ENCODE data around the gene TSPAN17.
"Not testable (repeated sequence)": the region's sequence is repeated elsewhere in the genome, so short reads cannot be mapped to it uniquely, and the experiment has no call there.

Gene TSPAN17

GRCh38 chr5:176647030-176647842, at the start of gene TSPAN17:
TSPAN17 (plus strand) TSS chr5:176647484; CDS start chr5:176647616, 132 bp downstream.
- DNase-seq (ENCODE audit: low read depth, low spot score) = peak; percentile 99

DNA sequence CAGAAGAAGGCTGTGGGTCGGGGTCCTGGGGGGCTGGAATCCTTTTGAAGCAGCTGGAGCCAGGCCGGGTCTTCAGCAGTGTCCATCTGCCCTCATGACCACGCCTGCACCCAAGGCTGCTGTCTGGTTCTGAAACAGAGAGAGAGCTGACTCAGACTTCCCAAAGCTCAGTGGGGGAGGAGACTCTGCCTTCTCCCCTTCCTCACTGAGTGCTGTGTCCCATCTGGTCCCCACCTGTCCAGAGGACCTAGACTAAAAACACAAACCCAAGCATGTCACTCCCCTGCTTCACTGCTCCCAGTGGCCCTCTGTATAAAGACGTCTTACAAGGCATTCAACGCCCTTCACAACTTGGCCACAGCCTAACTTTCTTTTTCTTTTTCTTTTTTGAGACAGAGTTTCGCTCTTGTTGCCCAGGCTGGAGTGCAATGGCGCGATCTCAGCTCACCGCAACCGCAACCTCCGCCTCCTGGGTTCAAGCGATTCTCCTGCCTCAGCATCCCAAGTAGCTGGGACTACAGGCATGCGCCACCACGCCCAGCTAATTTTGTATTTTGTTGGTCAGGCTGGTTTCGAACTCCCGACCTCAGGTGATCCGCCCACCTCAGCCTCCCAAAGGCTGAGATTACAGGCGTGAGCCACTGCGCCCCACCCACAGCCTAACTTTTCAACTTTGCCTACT, 47.4 kb upstream of the TSPAN17 start:
- DNase-seq (ENCODE audit: low read depth, low spot score) = not testable (repeated sequence)

- no peak for DNase-seq (ENCODE audit: low read depth, low spot score)
Observed at GRCh38 chr5:176601901-176602482, 45.3 kb upstream of the TSPAN17 start.

DNA sequence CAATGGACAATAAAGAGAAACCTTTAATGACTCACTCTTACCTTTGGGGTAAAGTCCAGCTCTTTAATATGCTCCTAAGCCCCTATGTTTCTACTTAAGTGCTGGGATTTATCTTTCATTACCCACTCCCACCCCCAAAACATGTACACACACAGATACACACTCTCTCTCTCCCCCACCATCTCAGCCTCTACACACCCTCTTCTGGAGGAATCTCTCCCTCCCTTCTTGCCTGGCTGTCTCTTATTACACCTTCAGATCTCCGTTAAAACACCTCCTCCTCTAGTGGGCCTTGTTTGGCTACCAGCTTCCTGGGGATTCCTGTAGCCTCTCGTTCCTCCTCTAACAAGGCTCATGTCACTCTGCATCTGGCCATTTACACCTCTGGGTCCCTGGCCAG, 44.2 kb upstream of the TSPAN17 start:
- no peak for DNase-seq (ENCODE audit: low read depth, low spot score)

DNA sequence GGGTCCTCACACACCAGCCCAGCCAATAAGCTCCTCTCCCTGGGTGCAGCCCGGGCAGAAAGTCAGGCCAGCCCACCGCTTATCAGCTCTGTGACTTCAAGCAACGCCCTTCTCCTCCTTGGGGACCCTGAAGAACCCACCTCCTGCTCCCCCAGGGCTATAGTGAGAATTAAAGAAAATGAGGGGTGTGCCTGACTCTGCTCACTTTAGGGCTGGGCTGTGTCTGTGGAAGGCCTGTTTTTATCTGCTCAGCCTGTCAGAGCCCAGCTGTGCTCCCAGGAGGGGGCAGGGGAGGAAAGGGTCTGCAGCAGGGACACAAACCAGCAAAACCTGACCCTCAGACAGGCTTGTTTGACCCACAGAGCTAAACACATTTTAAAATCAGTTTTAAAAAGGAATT, 41.3 kb upstream of the TSPAN17 start:
- peak; percentile 58 for DNase-seq (ENCODE audit: low read depth, low spot score)

DNA sequence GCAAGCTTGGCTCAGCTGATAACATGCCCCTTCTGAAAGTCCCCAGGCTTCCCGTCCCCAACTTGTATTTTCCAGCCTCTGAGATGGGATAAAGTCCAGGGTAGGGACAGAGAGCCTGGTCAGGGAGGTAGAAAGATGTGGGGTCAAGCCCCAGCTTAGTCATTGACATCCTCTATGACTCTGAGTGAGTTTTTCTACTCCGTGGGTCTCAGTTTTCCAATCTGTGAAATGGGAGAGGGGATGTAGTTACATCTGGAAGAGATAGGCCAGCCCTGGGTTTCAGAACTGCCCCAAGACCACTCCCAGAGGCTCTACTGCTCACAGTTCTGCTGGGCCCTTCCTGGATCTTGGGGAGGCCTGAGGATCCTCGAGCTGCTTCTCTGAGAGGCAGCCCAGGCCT, 40.4 kb upstream of the TSPAN17 start:
- DNase-seq (ENCODE audit: low read depth, low spot score) = no peak

GRCh38 chr5:176608142-176608705, 39.1 kb upstream of the TSPAN17 start:
- no peak for DNase-seq (ENCODE audit: low read depth, low spot score)

- DNase-seq (ENCODE audit: low read depth, low spot score) = no peak
Observed at GRCh38 chr5:176608937-176609723, 38.2 kb upstream of the TSPAN17 start.

- peak; percentile 83 for DNase-seq (ENCODE audit: low read depth, low spot score)
Observed at GRCh38 chr5:176609724-176610434, 37.4 kb upstream of the TSPAN17 start, which contains the start of gene GPRIN1. GPRIN1 (minus strand) TSS chr5:176610156; CDS start chr5:176599834, 10,322 bp downstream.

- DNase-seq (ENCODE audit: low read depth, low spot score) = no peak
Observed at GRCh38 chr5:176610435-176610773, 36.9 kb upstream of the TSPAN17 start.

- DNase-seq (ENCODE audit: low read depth, low spot score) = peak; percentile 79
Observed at GRCh38 chr5:176611435-176611834, 35.8 kb upstream of the TSPAN17 start.

DNA sequence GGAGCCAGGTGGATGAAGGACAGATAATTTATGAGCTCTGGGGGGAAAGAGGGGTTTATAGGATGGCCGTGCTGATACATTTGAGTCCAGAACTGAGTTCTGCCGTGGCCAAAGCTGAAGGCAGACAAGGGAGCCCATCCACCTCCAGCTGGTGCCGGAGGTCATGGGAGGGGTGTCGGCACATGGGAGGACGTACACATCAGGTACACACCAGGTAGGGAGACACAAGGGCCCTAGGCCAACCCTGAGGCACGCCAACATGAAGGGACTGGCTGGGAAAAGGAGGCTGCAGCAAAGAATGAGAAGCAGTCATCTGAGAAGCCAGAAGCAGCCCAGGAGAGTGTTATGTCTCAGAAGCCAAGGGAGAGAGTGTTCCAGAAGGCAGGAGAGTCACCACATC, 35.3 kb upstream of the TSPAN17 start:
- DNase-seq (ENCODE audit: low read depth, low spot score) = no peak

GRCh38 chr5:176612855-176613254, 34.4 kb upstream of the TSPAN17 start:
- DNase-seq (ENCODE audit: low read depth, low spot score) = no peak

GRCh38 chr5:176614805-176615478, 32.3 kb upstream of the TSPAN17 start:
- no peak for DNase-seq (ENCODE audit: low read depth, low spot score)

DNA sequence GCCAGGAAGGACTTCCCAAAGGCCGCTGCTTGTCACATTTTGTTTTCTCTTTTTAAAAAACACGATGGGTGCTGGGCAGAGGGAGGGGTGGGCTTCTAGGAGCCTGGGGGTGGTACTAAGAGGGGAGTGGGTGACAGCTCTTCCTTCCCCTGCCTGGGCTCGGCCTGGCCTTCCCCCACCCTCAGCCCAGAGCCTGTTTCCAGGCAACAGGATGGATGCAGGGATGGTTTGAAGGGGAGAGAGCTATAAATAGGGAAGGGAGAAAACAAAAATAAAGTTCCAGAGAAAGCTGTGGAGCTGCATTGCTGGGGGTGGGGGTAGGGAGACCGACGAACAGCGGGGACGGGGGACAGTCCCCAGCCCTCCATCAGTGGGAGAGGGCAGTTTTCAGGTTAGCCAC, 30.8 kb upstream of the TSPAN17 start:
- DNase-seq (ENCODE audit: low read depth, low spot score) = no peak

- peak; percentile 58 for DNase-seq (ENCODE audit: low read depth, low spot score)
Observed at GRCh38 chr5:176618783-176619182, 28.5 kb upstream of the TSPAN17 start.

DNA sequence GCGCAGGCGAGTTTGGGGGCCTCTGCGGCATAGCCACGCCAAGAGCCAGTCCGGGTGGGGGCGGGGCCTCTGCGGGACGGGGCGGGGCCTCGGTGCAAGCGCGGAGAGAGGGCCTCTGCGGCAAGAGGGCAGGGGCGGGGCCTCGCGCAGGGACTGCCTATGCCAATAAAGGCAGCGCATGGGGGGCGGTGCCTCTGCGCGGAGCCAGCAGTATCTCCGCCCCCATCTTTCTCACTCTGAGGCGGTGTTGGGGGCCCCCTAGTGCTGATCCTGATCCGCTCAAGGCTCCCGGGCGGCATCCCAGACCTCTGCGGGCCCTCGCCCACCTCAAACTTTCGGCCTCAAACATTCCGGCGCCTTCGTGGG, 28.1 kb upstream of the TSPAN17 start:
- DNase-seq (ENCODE audit: low read depth, low spot score) = peak; percentile 93

GRCh38 chr5:176619569-176620332, 27.5 kb upstream of the TSPAN17 start:
- no peak for DNase-seq (ENCODE audit: low read depth, low spot score)

GRCh38 chr5:176620333-176620981, 26.8 kb upstream of the TSPAN17 start:
- no peak for DNase-seq (ENCODE audit: low read depth, low spot score)

Data from ELF-1 (cell line).